NCI-H1092 (cell line): Measurements from ENCODE around the gene SYCP2L.

ENCODE experiments used
- DNase-seq: peaks from one replicate; lab custom pipeline; 2025; lab: John Stamatoyannopoulos, UW

SYCP2L gene

DNA sequence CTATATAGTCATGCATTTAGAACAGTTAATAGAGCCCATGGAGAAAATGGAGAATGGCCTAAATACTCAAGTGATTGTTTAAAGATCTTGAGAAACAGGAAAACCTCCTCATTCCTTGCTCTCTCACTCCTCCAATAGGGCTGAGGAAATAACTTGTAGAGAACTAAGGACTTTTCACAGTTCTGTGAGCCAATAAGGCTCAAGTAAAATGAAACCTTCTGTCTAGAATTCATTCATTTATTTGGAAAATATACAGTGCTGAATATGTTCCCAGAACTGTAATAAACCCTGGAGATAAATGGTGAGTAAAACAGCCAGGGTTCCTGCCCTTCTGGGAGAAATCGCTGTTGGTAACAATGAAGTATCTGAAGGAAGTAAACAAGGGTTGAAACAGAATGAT, 122.0 kb downstream of the SYCP2L start:
- DNase-seq = no peak

DNA sequence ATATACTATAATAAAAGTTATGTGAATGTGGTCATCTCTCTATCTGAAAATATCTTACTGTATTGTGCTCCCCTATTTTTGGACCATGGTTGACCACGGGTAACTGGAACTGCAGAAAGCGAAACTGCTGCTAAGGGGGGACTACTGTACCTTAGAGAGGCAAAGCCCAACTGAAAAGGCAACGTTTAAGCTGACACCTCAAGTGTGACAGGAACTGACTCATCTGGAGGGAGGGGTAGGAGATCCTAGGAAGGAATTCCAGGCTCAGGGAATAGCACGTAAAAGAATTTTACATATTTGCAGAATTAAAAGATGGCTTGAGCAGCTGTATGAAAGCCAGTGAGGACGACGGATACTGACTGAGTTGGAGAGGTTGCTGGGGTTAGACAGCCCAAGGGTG, 122.5 kb downstream of the SYCP2L start:
- no peak for DNase-seq

DNA sequence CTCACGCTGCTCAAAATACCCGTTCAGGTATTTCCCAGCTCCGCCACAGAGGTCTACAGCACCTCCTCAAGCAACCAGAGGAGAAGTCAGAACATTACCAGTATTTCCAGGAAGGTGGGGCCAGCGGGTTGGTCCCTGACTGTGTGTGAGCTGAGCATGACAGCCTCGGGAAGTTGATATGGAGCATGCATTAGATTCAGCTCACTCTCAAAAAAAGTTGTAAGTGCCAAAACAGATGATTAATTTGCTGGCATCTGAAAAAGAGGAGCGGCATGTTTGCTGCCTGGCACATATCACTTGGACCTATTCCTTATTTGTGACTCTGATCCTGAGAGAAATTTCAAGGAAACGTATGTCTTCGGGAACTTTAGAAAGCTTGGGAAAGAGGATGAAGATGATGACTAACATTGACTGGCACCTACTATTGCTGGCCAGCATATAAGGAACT, 125.0 kb downstream of the SYCP2L start:
- no peak for DNase-seq

DNA sequence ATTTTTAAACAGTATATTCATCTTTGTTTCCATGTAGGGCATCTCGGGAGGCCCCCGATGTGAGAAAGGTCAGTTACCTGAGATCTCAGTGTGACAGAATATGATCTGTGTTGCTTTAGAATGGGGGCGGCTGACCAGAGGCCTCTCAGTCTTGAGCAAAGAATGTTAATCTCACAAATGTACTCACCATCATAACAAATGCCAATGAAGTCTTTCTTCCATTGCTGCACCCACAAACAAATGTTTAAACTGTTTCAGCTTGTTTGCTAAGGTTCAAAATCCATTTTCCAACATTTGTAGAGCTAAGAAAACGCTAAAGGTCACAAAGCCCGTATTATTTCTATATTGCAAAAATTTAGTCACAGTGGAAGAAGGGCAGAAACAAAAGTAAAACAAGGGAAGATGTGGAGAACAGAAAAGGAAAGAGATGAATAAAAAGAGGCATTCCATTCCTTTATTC, 125.5 kb downstream of the SYCP2L start:
- no peak for DNase-seq

DNA sequence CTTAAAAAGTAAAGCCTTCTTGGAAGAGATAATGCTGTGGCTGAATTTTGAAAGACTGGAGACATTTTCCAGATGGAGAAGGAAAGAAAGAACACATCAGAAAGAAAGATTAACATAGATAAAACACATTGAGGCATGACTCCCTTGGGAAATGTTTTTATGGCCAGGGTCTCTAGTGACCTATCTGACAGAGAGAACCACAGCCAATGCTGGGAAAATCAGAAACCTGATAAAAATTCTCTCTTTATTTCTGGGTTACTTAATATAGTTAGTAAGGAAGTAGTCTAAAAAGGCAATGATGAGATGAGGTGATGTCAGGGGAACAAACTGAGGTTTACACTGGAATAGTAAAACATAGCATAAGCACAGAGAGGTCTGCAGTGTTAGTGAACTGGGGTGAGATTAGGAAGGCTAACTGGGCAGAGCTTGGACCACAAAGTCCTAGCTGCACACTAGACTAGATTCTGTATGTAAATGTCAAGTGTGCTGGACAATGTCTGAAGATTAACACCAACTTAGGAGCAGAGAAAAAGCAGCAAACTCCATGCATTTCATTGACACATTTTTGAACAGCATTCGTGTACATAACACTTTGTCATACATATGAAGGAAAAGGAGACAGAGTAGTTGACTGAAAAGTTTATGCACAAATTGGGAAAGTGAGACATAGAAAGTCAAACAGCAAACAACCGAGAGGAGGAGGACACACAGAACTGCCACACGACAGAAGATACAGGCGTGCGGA, 126.3 kb downstream of the SYCP2L start:
- no peak for DNase-seq

DNA sequence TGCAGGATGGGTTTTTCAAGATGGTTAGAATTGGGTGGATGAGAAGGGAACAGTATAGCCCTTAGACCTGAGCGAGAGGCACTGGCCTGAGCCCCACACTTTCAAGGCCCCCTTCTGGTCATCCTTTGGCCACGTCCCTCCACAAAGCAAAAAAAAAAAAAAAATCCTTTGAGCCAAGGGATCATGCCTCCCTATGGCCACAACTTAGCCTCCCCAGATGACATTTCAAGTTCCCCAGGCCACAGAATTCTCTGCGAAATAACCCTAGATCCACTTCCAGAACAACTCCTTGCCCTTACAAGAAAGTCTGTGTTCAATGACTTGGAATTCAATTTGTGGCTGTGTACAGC, 126.8 kb downstream of the SYCP2L start:
- DNase-seq = no peak

DNA sequence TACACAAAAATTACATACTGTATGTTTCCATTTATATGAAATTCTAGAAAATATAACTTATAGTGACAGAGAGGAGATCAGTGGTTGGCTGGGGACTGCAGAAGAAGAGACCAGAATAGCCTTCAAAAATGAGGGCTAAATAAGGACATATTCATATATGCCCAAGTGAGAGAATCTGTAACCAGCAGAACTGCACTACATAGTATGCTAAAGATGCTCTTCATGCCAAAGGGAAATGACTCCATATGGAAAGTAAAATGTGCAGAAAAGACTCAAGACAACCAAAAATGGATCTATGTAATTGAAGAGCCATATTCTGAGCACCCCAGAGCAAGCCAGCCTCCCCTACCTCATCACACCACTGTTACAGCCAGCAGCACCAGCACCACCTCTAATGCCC, 128.2 kb downstream of the SYCP2L start:
- DNase-seq = no peak

DNA sequence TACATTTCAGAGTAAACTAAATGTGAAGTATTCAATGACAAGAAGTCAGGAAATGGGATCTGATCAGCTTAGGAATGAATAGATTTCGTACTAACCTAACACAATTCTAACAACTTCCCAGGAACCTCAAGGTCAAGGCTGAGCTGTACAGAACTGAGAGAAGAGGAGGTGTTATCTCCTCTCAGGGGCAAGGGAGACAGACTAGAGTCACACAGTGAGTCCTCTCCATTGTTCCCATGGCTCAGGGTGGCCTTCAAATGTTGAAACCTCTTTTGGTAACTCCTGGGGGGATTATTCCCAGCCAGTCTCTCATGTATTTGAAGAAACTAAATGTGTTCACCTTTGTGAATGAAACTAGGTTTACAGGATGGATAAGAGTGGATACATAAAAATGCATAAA, 129.6 kb downstream of the SYCP2L start:
- DNase-seq = no peak

DNA sequence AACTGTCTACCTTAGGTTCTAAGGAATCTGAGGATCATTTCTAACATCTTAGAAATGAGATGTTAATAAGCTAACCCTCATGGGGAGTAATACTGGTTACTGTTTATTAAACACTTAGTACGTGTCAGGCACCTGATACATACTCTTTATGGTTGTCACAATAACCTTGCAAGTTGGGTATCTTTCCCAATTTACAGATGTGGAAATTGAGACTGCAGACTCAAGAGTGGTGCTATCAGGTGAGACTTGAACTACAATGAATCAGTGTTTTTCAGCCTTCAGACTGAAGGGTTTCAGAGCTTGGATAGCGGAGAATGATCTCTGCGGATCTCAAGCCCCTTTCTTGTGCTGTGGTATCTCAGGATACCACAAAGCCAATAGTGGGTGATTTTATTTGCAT, 130.2 kb downstream of the SYCP2L start:
- no peak for DNase-seq

DNA sequence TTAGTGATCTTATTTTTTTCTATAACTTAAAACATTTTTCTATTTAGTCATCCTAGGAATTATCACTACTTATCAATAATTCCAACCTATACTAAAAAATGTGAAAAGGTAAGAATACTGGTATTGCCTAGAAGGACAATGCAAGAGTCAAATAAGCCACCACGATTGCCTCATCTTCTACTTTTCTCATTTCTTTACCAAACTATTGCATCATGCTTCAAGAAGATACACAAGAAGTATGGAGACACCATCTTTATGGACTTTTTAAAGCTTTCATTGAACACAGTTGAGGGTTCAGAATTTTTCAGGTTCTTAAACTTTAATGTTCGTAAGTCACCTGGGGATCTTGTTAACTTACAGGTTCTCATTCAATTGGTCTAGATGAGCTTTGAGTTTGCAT, 131.4 kb downstream of the SYCP2L start:
- DNase-seq = no peak

DNA sequence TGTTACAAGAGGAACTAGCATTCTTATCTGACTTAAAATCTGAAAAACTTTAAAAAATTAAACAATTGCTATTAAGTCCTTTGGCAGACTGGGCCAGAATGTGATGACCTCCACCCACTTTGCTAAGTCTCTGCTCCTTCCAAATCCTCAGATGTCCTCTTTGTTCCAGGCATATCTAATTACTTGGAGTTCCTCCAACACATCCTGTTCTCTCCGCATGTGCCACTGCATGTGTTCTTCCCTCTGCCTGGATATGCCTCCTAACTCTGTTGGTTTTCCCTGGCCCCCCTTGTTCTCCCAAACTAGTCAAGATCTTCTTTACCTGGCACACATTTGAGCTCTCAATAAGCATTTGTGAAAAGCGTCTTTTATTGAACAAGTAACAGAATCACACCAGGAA, 134.2 kb downstream of the SYCP2L start:
- no peak for DNase-seq

DNA sequence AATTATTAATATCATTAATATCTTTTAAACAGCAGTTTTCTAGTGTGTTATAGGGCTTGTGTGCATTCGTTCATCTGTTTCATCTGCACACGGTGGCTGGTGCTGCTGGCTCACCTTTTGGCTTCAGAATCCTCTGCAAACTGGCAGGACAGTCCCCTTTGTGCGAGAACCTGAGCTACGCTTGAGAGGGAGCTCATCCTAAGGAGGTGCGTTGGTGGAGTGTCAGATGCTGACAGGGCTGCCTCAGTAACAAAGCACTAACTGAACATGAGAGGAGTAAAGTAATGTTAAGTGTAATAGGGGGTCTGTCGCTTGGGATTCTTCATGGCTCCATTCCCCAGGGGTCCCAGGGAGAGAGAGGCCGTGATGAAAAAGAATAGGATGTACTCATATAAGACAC, 134.9 kb downstream of the SYCP2L start:
- DNase-seq = no peak

DNA sequence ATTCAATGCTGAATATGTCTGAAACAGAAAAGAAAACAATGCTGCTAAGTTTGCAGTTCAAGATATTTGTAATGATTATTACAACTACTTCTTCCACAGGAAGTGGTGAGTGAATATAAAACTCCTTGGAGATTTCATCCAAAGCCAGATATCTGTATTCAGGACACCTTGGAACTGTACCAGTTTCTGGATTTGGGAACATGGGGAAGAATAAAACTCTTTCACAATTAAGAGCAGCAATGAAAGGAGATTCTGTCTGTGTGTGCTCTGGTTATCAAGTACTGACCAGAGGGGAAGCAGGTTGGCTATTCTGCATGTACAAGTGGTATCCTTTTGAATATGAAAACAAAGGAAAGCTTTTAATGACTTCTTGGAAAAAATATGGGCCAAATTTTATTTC, 136.2 kb downstream of the SYCP2L start:
- DNase-seq = no peak
